H1 (cell line): ENCODE measurements around the gene ALDH1A2.

ENCODE experiments used
- CTCF ChIP-seq, 3 experiments: IDR thresholded peaks; 1 replicate in 2 of 3; 2 replicates in 1 of 3; pipeline versions ENCODE4 v1.5.1 to v1.6.1; 2011; ENCODE audit warnings: low read length in 3 of 3, mild to moderate bottlenecking in 3 of 3, inconsistent platforms in 2 of 3, low read depth in 1 of 3, moderate library complexity in 1 of 3; ENCODE audit not compliant: insufficient read depth in 1 of 3; ENCODE audit errors: control extremely low read depth in 1 of 3
- EZH2 ChIP-seq: fragments of 200-600 bp; sonication (generic); IDR thresholded peaks from 2 replicates; pipeline ENCODE4 v1.7.1; 2012; ENCODE audit warnings: low read depth, mild to moderate bottlenecking, moderate library complexity, low read length, inconsistent platforms; ENCODE audit not compliant: severe bottlenecking
- MAFK ChIP-seq: IDR thresholded peaks from 2 replicates; pipeline ENCODE4 v1.6.1; 2012; ENCODE audit warnings: low read depth, mild to moderate bottlenecking, improper control_type of control experiment, low read length
- POLR2A ChIP-seq, 2 experiments: IDR thresholded peaks; 1 replicate in 1 of 2; 2 replicates in 1 of 2; pipeline ENCODE4 v1.6.1; 2011; ENCODE audit warnings: low read depth in 2 of 2, low read length in 2 of 2, mild to moderate bottlenecking in 2 of 2; ENCODE audit errors: control extremely low read depth in 1 of 2
- RAD21 ChIP-seq, 2 experiments: IDR thresholded peaks in 1 of 2; conservative IDR thresholded peaks in 1 of 2; 2 replicates each; pipeline ENCODE4 v1.6.1; 2011; ENCODE audit warnings: low read depth in 2 of 2, low read length in 2 of 2, improper control_type of control experiment in 1 of 2, inconsistent platforms in 1 of 2, mild to moderate bottlenecking in 1 of 2, moderate library complexity in 1 of 2
- SIX5 ChIP-seq: IDR thresholded peaks from 2 replicates; pipeline ENCODE4 v1.6.1; 2011; ENCODE audit warnings: mild to moderate bottlenecking, low read depth, low read length
- SP1 ChIP-seq: IDR thresholded peaks from 2 replicates; pipeline ENCODE4 v1.6.1; 2011; ENCODE audit warnings: low read depth, low read length
- ZNF274 ChIP-seq: IDR thresholded peaks from 2 replicates; pipeline ENCODE4 v1.7.0; 2012; ENCODE audit warnings: low read length, borderline replicate concordance; ENCODE audit errors: extremely low read depth

- TF ChIP-seq RAD21 (IDR thresholded peaks at IDR 0.05 in 1 of 2, conservative IDR thresholded peaks at IDR 0.05 in 1 of 2; ENCODE audit: low read depth in 2 of 2, low read length in 2 of 2) (no peak), ZNF274 (no peak), CTCF (IDR thresholded peaks at IDR 0.05; ENCODE audit: control extremely low read depth in 1 of 3, insufficient read depth in 1 of 3, low read depth in 1 of 3, low read length in 3 of 3) (no peak), EZH2 (no peak), SP1 (no peak), SIX5 (no peak), MAFK (no peak), POLR2A (IDR thresholded peaks at IDR 0.05; ENCODE audit: control extremely low read depth in 1 of 2, low read depth in 2 of 2, low read length in 2 of 2) (no peak)
Measured at GRCh38 chr15:57916695-57917094, 148.8 kb downstream of the ALDH1A2 start.
